T-helper 17 cell (primary cell): ENCODE measurements around the gene CACFD1. TPM values are rescaled to one million over a fixed set of nuclear protein-coding genes. Genes with fewer than 3 reads are reported as not detected.

ENCODE experiments used
- ATAC-seq: fragments of 150-1000 bp; cut with Tn5 transposase; 2 replicates; pipeline ENCODE4 v1.10.0; 2021; ENCODE audit warnings: mild to moderate bottlenecking, moderate library complexity
- DNase-seq, 3 donors: peaks; one replicate each; pipeline versions ENCODE4 v3.0.0 to v3.0.0-alpha.2; 2020 to 2021
- H3K9me3 ChIP-seq: one replicate; pipeline ENCODE4 v1.7.0; 2013; ENCODE audit warnings: low read length, mild to moderate bottlenecking; ENCODE audit not compliant: control insufficient read depth, poor library complexity, severe bottlenecking
- H3K27ac Mint-ChIP-seq: one replicate; pipeline ENCODE4 v1.8.0; 2022; ENCODE audit warnings: mild to moderate bottlenecking, moderate library complexity, mixed read lengths
- H3K27me3 Mint-ChIP-seq: one replicate; pipeline ENCODE4 v1.8.0; 2022; ENCODE audit warnings: mixed read lengths
- H3K36me3 Mint-ChIP-seq: one replicate; pipeline ENCODE4 v1.8.0; 2022; ENCODE audit warnings: low read depth, mixed read lengths
- H3K4me1 Mint-ChIP-seq: one replicate; pipeline ENCODE4 v1.8.0; 2022; ENCODE audit warnings: mild to moderate bottlenecking, mixed read lengths
- H3K4me3 Mint-ChIP-seq: one replicate; pipeline ENCODE4 v1.8.0; 2022; ENCODE audit warnings: mild to moderate bottlenecking, moderate library complexity, mixed read lengths
- total RNA-seq, 4 donors: library from RNA in 2 of 4; stranded (reverse) in 2 of 4; gene quantifications; one replicate each; pipeline ENCODE4 v1.2.3 and lab custom pipeline; 2022 to 2026

Gene CACFD1
- total RNA-seq, 2 donors from 2014 or later: 1.4 to 3.8 TPM

- H3K36me3 Mint-ChIP-seq: no peaks in the 10 kb centered on the region
- ATAC-seq: no peak
- peak overlapping the region; percentile 50 for H3K4me3 Mint-ChIP-seq
- H3K4me1 Mint-ChIP-seq: peaks cover 5% of the 10 kb centered on the region
- H3K27me3 Mint-ChIP-seq: peaks cover 31% of the 10 kb centered on the region
- no peak overlapping the region for H3K27ac Mint-ChIP-seq
- DNase-seq: no peak
- H3K9me3 ChIP-seq: no peaks in the 10 kb centered on the region
These were observed 31.1 kb upstream of the CACFD1 start for GRCh38 chr9:133428617-133429101.

- Mint-ChIP-seq H3K36me3 (no peaks in the 10 kb centered on the region), H3K4me1 (peaks cover 5% of the 10 kb centered on the region), H3K27me3 (peaks cover 31% of the 10 kb centered on the region), H3K4me3 (peak overlapping the region; percentile 52), H3K27ac (no peak overlapping the region)
- no peaks in the 10 kb centered on the region for H3K9me3 ChIP-seq
- no peak for ATAC-seq
- no peak for DNase-seq
These were observed 30.6 kb upstream of the CACFD1 start for GRCh38 chr9:133429214-133429613.

DNA sequence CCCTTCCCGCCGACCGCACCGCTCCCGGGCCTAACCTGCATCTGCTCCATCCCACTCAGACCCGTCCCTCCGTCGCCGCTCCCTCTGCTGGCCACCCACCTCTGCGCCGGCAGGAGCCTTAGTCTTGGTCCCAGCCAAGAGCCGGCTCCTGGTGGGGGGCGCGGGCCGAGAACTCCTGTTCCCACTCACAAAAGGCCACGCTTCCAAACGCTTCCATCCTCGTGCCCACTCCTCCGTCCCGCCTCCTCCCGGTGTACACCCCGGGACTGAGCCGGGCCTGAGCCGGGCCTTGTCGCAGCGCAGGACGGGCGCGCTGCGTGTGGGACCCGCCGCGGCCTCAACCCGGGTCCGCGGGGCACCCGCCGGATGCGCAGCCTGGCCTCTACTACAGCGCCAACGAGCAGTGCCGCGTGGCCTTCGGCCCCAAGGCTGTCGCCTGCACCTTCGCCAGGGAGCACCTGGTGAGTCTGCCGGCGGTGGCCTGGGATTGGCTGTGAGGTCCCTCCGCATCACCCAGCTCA, 30.1 kb upstream of the CACFD1 start:
- no peak overlapping the region for H3K27ac Mint-ChIP-seq
- no peaks in the 10 kb centered on the region for H3K9me3 ChIP-seq
- peaks cover 5% of the 10 kb centered on the region for H3K4me1 Mint-ChIP-seq
- H3K36me3 Mint-ChIP-seq: no peaks in the 10 kb centered on the region
- no peak for ATAC-seq
- H3K4me3 Mint-ChIP-seq: peak overlapping the region; percentile 52
- DNase-seq: no peak
- peaks cover 27% of the 10 kb centered on the region for H3K27me3 Mint-ChIP-seq

GRCh38 chr9:133430244-133430643, 29.5 kb upstream of the CACFD1 start:
- peaks cover 24% of the 10 kb centered on the region for H3K27me3 Mint-ChIP-seq
- ATAC-seq: no peak
- H3K36me3 Mint-ChIP-seq: no peaks in the 10 kb centered on the region
- H3K4me3 Mint-ChIP-seq: no peak overlapping the region
- H3K27ac Mint-ChIP-seq: no peak overlapping the region
- peaks cover 5% of the 10 kb centered on the region for H3K4me1 Mint-ChIP-seq
- DNase-seq: no peak
- no peaks in the 10 kb centered on the region for H3K9me3 ChIP-seq

DNA sequence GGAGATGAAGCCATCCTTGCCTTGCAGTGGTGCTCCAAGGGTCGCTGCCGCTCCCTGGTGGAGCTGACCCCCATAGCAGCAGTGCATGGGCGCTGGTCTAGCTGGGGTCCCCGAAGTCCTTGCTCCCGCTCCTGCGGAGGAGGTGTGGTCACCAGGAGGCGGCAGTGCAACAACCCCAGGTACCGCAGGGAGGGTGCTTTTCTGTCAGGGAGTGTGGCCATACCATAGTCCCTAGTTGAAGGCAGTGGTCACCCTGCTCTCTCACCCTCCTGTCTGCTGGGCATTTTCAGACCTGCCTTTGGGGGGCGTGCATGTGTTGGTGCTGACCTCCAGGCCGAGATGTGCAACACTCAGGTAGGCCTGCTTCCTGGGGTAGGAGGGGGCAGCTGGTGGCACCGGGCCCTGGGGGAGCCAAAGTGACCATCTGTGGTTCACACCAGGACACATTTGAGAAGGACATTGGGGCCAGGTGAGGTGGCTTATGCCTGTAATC, 26.4 kb upstream of the CACFD1 start:
- Mint-ChIP-seq H3K4me3 (no peak overlapping the region), H3K36me3 (no peaks in the 10 kb centered on the region), H3K4me1 (peaks cover 2% of the 10 kb centered on the region), H3K27ac (no peak overlapping the region), H3K27me3 (no peaks in the 10 kb centered on the region)
- no peaks in the 10 kb centered on the region for H3K9me3 ChIP-seq
- ATAC-seq (no peak), DNase-seq (no peak)

DNA sequence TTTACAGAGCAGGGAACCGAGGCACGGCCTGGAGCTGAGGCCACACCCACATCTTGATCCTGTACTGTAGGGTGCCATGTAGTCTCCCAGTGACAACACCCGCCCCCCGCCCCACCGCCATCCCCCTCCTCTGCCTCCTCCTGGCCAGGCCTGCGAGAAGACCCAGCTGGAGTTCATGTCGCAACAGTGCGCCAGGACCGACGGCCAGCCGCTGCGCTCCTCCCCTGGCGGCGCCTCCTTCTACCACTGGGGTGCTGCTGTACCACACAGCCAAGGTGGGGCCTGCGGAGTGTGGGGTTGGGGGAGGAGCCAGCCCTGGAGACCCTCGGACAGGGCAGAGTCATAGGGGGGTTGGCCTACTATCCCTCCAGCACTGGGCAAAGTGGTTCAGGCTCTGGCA, 23.1 kb upstream of the CACFD1 start:
- no peak for ATAC-seq
- Mint-ChIP-seq H3K4me1 (peaks cover 2% of the 10 kb centered on the region), H3K36me3 (no peaks in the 10 kb centered on the region), H3K4me3 (no peak overlapping the region), H3K27me3 (no peaks in the 10 kb centered on the region), H3K27ac (no peak overlapping the region)
- H3K9me3 ChIP-seq: no peaks in the 10 kb centered on the region
- DNase-seq: no peak

- Mint-ChIP-seq H3K27me3 (no peaks in the 10 kb centered on the region), H3K27ac (no peak overlapping the region), H3K4me1 (no peaks in the 10 kb centered on the region), H3K36me3 (no peaks in the 10 kb centered on the region), H3K4me3 (no peak overlapping the region)
- ATAC-seq (no peak), DNase-seq (no peak)
- no peaks in the 10 kb centered on the region for H3K9me3 ChIP-seq
These were observed 21.8 kb upstream of the CACFD1 start for GRCh38 chr9:133437753-133438531.

DNA sequence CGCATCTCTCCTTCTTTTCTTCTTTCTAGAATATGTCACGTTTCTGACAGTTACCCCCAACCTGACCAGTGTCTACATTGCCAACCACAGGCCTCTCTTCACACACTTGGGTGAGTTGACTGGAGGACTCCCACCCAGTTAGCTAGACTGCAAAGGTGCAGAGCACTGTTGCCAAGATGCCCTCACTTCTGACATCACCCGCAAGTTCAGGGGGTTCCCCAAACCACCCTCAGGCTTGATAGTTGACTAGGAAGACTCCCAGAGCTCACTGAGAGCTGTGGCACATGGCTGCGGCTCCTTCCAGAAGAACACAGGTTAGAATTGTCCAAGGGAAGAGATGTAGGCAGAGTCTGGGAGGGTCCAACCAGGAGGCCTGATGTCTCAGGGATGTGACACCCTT, 20.4 kb upstream of the CACFD1 start:
- ATAC-seq (no peak), DNase-seq (no peak)
- Mint-ChIP-seq H3K36me3 (no peaks in the 10 kb centered on the region), H3K4me3 (no peak overlapping the region), H3K27ac (no peak overlapping the region), H3K4me1 (no peaks in the 10 kb centered on the region), H3K27me3 (no peaks in the 10 kb centered on the region)
- H3K9me3 ChIP-seq: no peaks in the 10 kb centered on the region

- DNase-seq: no peak
These were observed 18.9 kb upstream of the CACFD1 start for GRCh38 chr9:133440874-133441273.

DNA sequence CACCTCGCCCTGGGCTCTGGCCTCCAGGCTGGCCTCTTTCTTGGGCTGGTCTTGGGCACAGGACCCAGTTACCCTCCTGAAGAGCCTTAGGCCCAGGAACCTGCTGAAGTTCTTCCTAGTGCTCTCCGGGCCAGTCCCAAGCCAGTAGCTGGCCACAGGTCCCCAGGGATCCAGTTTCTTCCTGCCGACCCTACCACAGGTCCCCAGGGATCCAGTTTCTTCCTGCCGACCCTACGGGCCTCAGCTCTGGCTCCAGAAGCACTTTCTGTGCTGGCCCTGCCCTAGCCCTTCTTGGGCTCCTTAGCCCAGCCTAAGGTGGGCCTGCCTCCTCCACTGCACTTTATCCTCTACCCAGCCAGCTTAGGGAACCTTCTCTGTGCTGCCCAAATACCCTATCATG, 18.2 kb upstream of the CACFD1 start:
- H3K4me3 Mint-ChIP-seq: no peak overlapping the region
- no peak for ATAC-seq
- no peaks in the 10 kb centered on the region for H3K4me1 Mint-ChIP-seq
- DNase-seq: no peak
- peaks cover 14% of the 10 kb centered on the region for H3K27me3 Mint-ChIP-seq
- H3K36me3 Mint-ChIP-seq: no peaks in the 10 kb centered on the region
- H3K27ac Mint-ChIP-seq: no peak overlapping the region
- no peaks in the 10 kb centered on the region for H3K9me3 ChIP-seq

More at GRCh38 chr9:133440874-133441273, 18.9 kb upstream of the CACFD1 start:
- Mint-ChIP-seq H3K4me3 (no peak overlapping the region), H3K4me1 (no peaks in the 10 kb centered on the region), H3K36me3 (no peaks in the 10 kb centered on the region), H3K27ac (no peak overlapping the region), H3K27me3 (peaks cover 7% of the 10 kb centered on the region)
- no peaks in the 10 kb centered on the region for H3K9me3 ChIP-seq
- ATAC-seq: peak; percentile 85

DNA sequence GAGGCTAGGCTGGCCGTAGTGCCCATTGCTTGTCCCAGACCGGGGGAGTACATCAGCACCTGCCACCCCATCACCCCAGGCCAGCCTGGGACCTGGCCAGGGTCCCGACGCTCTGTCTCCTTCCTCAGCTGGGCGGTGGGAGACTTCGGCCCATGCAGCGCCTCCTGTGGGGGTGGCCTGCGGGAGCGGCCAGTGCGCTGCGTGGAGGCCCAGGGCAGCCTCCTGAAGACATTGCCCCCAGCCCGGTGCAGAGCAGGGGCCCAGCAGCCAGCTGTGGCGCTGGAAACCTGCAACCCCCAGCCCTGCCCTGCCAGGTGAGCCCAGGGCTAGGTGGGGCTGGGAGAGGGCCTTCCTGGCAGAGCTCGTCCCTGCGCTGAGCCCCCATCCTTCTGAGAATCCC, 16.5 kb upstream of the CACFD1 start:
- H3K4me3 Mint-ChIP-seq: no peak overlapping the region
- ATAC-seq (no peak), DNase-seq (no peak)
- no peaks in the 10 kb centered on the region for H3K36me3 Mint-ChIP-seq
- H3K27ac Mint-ChIP-seq: no peak overlapping the region
- H3K4me1 Mint-ChIP-seq: no peaks in the 10 kb centered on the region
- H3K27me3 Mint-ChIP-seq: peaks cover 14% of the 10 kb centered on the region
- H3K9me3 ChIP-seq: no peaks in the 10 kb centered on the region

GRCh38 chr9:133443982-133444381, 15.8 kb upstream of the CACFD1 start:
- H3K27ac Mint-ChIP-seq: no peak overlapping the region
- no peaks in the 10 kb centered on the region for H3K36me3 Mint-ChIP-seq
- peaks cover 14% of the 10 kb centered on the region for H3K27me3 Mint-ChIP-seq
- no peaks in the 10 kb centered on the region for H3K4me1 Mint-ChIP-seq
- ATAC-seq (no peak), DNase-seq (no peak)
- no peaks in the 10 kb centered on the region for H3K9me3 ChIP-seq
- no peak overlapping the region for H3K4me3 Mint-ChIP-seq

DNA sequence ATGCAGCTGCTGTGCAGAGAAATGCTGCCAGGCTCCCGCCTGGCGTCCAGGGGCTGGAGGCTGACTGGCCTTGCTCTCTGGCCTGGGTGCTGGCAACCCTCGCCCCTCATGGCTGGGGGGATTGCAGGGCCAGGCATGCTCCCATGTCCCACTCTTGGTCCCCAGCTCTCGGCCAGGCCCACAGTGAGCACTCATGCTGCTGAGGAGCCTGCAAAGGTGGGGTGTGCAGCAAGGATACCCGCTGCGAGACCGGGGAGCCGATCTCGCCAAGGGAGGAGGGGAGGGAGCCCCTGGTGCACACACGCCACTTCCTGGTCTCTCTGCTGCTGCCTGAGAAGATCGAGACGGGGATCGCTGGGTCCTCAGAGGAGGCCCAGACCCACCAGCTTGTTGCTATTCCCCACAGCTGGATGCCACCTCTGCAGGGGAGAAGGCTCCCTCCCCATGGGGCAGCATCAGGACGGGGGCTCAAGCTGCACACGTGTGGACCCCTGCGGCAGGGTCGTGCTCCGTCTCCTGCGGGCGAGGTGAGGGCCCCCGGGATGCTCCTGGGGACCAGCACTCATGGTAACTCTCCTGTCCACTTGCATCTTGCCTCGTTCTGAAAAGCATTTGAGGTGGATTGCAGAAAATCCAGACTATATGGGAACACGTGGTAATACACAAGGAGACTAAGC, 14.3 kb upstream of the CACFD1 start:
- Mint-ChIP-seq H3K4me3 (no peak overlapping the region), H3K27ac (no peak overlapping the region), H3K27me3 (peaks cover 14% of the 10 kb centered on the region), H3K4me1 (no peaks in the 10 kb centered on the region), H3K36me3 (no peaks in the 10 kb centered on the region)
- ATAC-seq: no peak
- no peaks in the 10 kb centered on the region for H3K9me3 ChIP-seq
- DNase-seq: no peak
